T1000 (cell line): ENCODE results near the gene NFKBIZ.
"Not testable (repeated sequence)": the region's sequence is repeated elsewhere in the genome, so short reads cannot be mapped to it uniquely, and the experiment has no call there.

Experiments used
- DNase-seq: peaks from one replicate; lab custom pipeline; 2025; ENCODE audit warnings: mixed read lengths; lab: John Stamatoyannopoulos, UW

The NFKBIZ gene

DNA sequence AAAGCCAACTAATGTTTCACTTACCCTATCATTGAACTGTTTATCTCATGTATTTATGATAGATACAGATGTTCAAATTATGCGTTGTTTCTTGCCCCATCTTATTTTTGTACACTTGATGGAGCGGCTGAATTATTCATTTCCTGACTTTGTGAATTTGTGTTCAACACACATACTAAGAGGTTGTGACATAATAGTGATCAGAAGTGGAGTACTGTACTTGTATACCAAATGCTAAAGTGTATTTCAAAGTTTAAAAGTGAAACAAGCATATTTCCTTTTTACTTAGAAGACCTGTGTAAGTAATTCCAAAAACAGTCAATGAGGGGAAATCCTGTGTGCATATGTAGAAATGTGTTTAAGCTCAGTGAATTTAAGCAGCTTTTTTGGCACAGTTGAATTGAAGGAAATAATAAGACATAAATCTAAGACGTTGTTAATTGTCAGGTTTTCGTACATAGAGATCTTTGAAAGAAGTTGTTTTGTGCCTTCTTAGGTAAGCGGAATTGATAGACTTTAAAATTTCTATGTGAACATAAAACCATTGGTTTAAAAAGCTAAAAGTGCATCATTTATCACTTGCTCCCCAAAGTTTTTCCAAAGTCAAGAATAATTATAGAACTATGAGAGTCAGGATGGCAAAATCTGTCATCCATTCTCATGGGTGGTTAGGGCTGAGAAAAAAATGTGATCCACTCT, 1.9 kb downstream of the NFKBIZ start:
- DNase-seq = no peak

DNA sequence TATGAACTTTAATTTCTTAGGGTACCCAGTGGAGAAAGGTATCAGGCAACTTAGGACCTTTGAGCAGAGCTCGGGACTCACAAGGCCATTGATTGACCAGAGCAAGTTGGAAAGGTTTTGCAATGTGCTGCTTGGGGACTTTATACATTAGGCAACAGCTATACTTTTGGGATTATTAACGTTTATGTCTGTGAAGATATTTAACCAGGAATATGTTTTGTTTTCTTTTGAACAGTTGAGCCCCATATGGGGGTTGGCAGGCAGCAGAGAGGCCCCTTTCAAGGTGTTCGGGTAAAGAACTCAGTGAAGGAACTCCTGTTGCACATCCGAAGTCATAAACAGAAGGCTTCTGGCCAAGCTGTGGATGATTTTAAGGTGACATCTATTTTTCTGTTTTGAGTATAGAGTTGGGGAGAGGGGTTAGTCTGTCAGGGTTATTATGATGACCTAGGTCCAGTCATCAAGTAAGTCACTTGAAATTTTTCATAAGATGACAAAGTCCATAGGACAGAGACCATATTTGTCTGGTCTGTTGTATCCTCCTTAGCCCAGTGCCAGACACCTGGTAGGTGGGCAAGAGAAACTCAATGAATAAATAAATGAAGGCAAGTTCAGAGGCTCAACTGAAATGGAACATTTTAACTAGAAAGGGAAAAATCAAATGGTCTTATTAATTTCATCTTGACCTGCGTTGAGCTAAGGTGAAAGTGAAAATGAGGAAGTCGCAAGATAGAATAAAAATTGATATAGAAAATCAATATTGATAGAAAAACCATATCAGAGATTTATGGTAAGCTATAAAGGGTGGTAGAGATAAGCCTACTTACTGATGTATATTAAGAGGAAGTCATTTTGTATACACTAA, 2.8 kb downstream of the NFKBIZ start:
- DNase-seq = no peak

DNA sequence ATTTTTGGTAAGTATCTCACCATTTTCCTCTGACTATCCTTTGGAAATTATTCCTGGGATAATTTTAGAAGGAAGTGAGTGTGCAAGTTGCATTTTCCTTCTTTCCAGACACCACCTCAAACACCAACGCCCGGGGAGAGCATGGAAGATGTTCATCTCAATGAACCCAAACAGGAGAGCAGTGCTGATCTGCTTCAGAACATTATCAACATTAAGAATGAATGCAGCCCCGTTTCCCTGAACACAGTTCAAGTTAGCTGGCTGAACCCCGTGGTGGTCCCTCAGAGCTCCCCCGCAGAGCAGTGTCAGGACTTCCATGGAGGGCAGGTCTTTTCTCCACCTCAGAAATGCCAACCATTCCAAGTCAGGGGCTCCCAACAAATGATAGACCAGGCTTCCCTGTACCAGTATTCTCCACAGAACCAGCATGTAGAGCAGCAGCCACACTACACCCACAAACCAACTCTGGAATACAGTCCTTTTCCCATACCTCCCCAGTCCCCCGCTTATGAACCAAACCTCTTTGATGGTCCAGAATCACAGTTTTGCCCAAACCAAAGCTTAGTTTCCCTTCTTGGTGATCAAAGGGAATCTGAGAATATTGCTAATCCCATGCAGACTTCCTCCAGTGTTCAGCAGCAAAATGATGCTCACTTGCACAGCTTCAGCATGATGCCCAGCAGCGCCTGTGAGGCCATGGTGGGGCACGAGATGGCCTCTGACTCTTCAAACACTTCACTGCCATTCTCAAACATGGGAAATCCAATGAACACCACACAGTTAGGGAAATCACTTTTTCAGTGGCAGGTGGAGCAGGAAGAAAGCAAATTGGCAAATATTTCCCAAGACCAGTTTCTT, 3.9 kb downstream of the NFKBIZ start:
- no peak for DNase-seq

DNA sequence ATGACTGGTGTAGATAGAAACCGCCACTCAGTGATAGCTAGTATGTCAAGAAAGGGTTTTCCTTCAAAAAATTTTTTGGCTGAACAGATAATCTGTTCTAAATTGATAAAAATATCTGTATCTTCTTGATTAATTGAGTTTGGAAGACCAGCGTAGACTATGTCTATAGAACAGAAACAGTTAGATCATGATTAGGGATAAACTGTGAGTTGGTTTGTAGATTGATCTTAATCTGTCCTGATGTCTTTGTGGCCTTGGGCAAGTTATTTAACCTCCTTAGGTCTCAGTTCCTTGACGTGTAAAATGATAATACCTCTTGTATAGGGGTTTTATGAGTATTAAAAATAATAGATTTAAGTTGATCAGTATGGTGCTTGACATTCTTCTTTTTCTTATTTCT, 4.7 kb downstream of the NFKBIZ start:
- DNase-seq = no peak

DNA sequence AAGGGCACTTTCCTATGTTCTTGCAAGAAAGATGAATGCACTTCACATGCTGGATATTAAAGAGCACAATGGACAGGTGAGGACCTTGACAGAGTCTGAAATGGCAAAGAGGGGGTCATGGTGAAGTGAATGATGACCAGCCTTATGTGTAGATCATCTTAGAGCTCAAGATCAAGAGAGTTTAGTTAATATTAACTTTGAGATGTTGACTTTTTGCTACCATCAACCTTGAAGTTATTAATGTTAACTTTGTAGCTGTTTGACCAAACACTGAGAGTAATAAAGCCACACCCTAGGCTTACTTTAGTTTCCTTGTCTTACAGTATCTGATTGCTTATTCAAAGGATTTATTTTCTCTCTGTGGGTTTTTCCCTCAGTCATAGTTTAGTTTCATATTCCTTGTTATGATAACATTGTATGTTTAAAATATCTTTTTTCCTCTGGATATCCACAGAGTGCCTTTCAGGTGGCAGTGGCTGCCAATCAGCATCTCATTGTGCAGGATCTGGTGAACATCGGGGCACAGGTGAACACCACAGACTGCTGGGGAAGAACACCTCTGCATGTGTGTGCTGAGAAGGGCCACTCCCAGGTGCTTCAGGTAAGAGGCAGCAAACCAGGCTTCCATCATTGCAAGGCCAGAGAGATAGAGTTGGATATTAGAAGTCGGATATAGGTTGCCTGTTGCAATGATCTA, 5.4 kb downstream of the NFKBIZ start:
- no peak for DNase-seq

DNA sequence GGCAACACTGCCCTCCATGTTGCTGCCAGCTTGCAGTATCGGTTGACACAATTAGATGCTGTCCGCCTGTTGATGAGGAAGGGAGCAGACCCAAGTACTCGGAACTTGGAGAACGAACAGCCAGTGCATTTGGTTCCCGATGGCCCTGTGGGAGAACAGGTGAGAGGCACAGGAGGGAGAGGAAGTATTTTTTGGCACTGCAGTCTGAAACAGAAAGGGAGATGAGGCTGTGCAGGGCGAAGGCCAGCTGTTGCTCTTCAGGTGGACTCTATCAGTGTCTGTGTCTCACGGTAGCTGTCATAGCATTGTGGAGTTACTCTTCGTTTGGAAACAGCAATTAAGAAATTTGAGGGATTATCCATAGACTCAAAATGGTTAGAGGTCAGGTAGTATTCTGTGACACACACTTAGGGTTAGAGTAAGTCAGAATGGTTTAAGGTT, 8.0 kb downstream of the NFKBIZ start:
- DNase-seq = no peak

DNA sequence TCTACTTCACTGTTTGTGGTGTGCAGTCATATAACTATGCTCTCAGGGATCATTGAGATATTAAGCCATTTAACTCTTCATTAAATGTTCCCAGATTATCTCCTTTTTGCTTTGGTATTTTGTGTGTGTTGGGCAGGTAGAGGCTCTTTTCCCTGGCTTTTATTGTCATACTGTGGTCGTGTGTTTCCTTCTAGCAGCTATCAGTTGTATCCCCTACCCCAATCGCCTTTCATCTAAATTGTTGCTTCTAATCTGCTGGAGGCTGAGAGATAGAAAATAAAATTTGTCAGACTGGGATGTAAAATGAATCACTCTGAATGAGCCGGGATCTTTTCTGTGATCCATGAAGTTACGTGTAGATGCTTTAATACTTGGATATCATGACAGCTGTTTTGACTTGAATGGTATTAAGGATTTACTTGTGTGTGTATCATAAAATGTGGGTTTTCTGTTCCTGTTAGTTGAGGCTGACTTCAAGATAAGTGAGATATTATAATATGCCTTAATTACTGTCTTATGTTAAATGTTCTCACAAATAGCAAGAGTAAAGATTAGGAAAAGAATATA, 9.2 kb downstream of the NFKBIZ start:
- DNase-seq = no peak

DNA sequence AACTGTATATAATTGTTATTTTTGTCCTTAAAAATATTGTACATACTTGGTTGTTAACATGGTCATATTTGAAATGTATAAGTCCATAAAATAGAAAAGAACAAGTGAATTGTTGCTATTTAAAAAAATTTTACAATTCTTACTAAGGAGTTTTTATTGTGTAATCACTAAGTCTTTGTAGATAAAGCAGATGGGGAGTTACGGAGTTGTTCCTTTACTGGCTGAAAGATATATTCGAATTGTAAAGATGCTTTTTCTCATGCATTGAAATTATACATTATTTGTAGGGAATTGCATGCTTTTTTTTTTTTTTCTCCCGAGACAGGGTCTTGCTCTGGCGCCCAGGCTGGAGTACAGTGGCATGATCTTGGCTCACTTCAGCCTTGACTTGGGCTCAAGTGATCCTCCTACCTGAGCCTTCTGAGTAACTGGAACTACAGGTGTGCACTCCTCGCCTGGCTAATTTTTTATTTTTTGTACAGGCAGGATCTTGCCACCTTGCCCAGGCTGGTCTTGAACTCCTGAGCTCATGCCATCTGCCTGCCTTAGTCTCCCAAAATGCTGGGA, 10.7 kb downstream of the NFKBIZ start:
- DNase-seq = no peak

DNA sequence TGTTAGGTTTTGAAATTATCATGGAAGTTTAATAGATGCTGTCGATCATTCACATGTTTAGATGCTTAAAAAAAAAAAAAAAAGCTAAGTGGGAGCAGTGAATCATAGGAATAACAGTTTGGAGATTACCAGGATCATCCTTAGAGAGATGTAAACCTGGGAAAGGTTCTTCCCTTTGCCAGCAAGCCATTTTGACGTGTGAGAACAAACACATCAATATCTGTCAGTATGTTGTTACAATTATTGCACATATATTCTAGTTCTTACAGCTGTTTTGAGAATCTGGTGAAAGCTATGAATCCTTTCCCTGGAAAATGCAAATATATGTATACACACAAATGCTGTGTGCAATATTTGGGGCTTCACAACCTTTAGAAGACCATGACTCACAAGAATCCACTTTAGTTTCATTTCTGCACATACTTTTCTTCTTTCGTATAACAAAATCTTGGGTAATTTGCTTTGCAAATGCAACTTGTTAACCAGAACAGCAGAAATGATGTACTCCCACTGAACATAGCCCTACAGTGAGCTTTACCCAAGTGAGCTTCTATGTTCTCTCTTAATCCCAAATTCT, 12.0 kb downstream of the NFKBIZ start:
- DNase-seq = no peak

DNA sequence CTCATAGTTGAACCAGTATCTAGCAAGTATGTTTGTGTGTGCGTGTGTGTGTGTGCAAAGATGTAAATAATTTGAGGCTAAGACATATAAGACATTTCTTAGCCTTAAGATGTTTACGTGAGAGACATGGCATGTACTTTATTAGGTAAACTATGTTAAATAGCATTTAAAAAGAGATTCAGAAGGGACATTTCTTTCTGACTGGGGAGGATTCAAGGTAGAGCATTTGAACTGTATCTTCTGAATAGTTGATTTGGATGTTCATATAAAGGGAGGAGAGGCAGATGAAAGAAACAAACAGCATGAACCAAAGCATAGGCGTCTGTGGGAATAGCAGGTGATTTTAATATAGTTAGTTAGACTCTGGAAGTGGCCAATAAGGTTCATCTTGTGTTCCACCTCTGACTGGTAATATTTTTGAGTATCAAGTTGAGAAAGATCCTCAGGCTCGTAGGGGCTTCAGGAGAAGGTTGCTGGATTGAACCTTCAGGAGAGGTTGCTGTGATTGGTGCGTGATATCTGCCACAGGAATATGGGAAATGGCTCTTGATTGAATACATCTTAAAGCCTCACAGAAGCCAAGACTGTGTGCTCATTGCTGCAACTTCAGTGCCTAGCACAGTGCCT, 12.6 kb downstream of the NFKBIZ start:
- DNase-seq = no peak

DNA sequence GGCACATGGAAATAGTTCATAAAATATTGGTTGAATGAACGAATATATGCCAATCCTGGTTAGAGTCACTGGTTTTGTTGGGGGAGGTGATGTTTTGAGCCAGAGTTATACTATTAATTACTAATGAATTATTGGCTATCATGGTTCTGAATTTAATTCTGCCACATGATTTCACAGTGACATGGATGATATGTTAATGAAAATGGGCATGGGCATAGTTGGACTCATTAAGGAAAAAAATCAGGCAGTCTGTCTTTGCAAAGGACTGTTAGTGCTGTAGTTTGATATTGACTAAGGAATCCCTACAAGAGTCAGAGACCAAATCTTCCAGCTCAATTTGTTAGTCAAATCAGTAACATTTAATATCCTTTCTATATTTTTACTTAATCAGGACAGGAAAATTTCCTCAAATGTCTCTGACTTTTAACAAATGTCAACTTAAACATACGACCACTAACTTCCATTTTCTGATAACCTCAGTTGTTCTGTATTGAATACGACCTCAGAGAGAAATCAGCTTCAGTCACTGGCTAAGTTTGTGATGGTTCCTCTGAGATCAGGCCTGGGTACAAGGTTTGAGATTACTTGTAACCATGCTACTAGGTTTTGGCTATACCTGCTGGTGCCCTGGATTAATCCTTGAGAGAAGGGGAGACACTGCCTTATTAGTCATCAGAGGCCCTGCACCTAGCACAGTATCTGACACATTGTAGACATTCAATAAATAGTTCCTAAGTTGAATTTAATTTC, 13.3 kb downstream of the NFKBIZ start:
- no peak for DNase-seq

DNA sequence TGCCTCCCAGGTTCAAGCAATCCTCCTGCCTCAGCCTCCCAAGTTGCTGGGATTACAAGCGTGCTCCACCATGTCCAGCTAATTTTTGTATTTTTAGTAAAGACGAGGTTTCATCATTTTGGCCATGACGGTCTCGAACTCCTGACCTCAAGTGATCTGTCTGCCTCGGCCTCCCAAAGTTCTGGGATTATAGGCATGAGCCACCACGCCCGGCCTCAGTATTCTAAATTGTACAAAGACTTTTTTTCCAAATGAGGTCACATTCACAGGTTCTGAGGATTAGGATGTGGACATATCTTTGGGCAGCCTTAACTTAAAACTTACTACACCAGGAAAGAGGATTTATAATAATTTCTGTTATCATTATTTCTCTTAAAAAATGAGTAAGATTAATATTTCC, 15.6 kb downstream of the NFKBIZ start:
- DNase-seq = not testable (repeated sequence)

DNA sequence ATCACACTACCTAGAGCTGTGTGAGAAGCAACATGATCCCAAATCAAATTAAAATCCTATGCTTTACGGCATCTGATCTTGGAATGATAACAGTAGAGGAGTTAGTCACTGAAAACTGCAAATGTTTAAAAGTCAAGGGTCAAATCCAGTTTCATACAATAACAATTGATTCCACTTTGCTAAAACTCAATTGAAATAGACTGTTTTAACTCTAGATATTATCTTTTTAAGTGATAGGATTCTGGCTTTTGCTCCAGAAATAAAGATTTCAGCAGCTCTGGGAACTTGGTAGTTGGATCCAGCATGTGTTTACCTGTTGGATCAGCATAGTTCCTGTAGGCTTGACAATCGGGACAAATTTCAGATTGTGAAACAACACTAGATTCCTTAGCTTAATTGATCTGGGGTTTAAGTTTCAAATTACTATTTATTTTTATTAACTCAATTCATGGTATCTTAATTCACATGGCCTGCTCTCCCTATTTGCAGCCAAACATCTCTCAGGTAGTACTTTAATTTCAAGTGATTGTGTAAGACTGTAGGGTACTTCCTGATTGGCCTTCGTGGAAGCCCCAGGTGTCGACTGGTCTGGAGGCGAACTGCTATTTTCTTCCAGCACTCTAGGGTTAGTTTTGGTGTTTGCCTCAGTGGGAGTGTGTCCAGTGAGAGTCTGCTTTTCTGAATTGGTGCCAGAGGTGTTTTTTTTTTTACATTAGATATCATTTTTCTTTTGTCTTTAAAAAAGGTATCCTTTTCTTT, 16.6 kb downstream of the NFKBIZ start:
- no peak for DNase-seq

DNA sequence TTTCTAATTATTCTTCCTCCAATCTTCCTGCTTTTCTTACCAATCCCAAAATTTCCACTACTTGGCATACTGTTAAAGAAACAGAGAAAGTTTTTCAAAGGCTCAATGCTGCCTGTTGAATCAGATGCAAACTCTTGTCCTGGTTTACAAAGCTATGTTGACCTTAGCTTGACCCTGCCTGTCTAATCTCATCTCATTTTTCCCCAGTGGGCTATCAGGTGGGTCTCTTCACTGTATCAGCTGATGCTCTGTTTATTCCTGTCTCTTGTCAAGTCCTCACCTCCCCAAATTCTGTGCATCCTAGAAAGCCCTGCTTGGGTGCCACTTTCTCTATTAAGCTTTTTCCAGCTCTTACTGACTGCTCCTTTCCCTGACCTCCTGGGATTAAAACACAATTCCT, 18.2 kb downstream of the NFKBIZ start:
- DNase-seq = no peak

DNA sequence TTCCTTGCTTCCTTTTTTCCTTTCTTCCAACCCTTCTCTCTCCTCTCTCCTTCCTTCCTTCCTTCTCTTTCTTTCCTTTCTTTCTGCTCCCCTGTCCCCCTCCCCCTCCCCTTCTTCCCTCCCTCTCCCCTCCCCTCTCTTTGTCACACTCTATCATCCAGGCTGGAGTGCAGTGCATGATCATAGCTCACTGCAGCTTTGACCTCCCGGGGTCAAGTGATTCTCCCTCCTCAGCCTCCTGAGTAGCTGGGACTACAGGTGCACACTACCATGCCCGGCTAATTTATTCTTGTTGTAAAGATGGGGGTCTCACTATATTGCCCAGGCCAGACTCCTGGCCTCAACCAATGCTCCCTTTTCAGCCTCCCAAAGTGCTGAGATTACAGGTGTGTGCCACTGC, 18.7 kb downstream of the NFKBIZ start:
- DNase-seq = no peak

DNA sequence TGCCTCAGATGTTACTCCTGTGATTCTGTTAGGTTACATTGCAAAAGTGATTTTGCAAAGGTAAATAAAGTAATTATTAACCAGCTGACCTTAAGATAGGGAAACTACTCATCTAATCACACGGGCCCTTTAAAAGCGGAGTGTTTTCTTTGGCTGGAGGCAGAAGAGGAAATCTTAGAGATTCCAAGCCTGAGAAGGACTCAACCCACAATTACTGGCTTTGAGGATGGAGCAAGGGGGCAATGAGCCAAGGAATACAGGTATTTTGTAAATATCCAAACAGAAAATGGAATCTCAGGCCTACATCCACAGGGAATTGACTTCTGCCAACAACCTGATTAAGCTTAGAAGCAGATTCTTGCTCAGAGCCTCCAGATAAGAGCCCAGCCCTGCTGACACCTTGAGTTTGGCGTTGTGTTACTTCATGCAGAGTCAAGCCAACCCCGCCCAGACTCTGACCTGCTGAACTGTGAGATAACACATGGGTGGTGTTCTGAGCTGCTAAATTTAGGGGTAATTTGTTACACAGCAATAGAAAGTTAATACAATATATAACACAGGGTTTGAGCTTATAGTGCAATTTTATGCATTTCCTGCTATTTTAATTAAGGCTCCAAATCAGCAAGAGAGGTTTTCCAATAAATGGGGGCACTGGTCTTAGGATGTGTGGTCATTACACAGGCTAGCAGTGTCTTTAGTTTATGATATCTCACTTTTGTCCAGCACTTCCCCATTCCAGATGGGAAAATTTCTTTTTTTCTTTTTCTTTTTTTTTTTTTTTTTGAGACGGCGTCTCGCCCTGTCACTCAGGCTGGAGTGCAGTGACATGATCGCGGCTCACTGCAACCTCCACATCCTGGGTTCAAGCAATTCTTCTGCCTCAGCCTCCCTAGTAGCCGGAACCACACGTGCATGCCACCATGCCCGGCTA, 19.5 kb downstream of the NFKBIZ start:
- no peak for DNase-seq

DNA sequence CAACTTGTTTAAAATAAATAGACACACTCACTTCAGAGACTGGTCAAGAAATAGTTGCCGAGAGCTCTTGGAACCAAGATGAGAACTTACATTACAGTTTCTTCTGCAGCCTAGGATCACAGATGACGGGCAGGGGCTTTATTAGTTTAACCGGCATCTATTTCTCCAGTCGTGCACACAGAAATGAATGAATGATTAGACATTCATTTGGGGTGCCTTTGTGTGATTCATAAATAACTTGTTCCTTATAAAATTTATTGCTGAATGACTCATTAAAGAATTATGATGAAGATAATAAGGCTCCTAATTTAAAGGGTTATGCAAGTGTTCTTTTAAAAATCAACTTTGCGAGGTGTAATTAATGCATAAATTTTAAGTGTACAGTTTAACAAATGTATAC, 20.8 kb downstream of the NFKBIZ start:
- DNase-seq = no peak

DNA sequence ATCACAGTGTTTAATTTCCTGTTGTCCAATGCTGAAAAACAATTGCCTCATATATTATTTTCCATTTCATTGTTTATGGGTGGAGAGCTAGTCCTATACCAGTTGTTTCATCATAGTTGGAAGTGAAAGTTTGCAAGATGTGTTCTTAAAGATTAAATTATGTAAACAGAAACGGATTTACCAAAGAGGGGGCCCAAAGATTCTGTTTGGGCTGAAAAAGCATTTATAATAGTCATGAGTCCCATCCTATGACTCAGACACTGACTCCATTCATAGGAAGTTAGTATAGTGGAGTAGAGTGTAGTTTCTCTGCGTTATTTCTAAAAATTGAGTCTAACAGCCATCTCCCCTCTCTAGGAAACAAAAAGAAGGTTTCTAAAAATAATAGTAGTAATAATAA, 24.3 kb downstream of the NFKBIZ start:
- DNase-seq = no peak
